Adipose tissue (tissue), 3 donors: Measurements from ENCODE around the gene TP53RK. TPM values are rescaled to one million over a fixed set of nuclear protein-coding genes. Genes with fewer than 3 reads are reported as not detected.
"Not testable (repeated sequence)": the region's sequence is repeated elsewhere in the genome, so short reads cannot be mapped to it uniquely, and the experiment has no call there.

ENCODE experiments used
- H3K27ac ChIP-seq: one replicate; pipeline ENCODE4 v1.5.1; 2013; ENCODE audit warnings: low read depth, low read length
- WGBS, 3 donors: extraction: QIAGEN DNeasy Blood & Tissue Kit; methylation state at CpG; one replicate each; pipeline ENCODE4 v1.1.7; 2013; 5-methylcytosine and 5-hydroxymethylcytosine counted together
- polyA plus RNA-seq, 3 donors: library from polyadenylated mRNA; stranded (reverse); fragments of 200-250 nt; gene quantifications; one replicate each; pipeline ENCODE4 v1.2.3, GENCODE V29; 2013
- donor health status: healthy with polysubstance abuse.
- donor health status: Bipolar disorder and iron deficiency.
- donor health status: healthy.

Gene TP53RK
- polyA plus RNA-seq, 3 donors = 3.4 to 9.3 (median 8.3) TPM

DNA sequence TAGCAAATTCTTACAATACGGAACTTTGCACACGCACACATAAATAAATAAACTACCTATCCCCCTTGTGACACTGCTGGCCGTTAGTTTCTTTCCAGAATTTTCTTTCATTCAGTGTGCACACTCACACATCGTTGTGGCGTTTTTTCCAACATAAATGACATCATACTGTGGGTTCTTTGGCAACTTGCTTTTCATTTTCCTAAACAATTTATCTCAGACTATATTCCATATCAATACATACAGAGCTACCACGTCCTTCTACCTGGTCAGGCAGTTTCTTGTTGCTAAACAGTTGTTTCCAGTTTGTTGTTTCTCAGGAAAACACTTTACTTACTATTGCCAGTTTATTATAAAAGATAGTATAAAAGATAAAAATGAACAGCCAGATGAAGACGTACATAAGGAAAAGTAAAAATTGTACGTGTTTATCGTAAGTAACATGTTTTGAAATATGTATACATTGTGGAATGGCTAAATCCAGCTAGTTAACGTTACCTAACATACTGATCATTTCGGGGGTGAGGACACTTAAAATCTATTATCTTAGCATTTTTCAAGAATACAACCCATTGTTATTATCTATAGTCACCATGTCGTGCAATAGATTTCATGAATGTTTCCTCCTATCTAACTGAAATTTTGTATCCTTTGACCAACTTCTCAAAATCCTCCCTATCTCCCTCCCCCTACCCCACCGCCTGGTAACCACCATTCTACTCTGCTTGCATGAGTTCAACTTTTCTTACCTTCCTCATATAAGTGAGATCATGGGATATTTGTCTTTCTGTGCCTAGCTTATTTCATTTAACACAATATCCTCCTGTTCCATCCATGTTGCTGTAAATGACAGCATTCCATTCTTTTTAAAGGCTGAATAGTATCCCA lies 1.2 kb upstream of the TP53RK start:
- no peak overlapping the region for H3K27ac ChIP-seq
- WGBS, 3 donors = 42 to 50% (median 44%) methylated on average over 13 of the region's 13 CpGs

DNA sequence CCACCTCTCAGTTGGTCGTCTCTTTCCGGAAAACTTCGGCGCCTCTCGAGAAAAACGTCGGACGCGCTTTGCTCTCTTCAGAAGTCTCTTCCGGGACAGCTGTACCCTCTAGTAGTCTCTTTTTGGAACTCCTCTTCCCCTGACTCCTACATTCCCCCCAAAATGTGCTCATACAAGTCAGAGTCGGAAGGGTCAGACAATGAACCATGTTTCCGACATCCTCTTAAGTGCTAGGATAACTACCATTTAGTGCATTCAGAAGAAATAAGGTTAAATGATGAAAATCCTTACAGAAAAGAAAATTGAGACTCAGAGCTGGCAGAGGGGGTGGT lies 476 bp upstream of the TP53RK start:
- no peak overlapping the region for H3K27ac ChIP-seq
- WGBS, 3 donors = 0% methylated on average over 12 of the region's 12 CpGs

DNA sequence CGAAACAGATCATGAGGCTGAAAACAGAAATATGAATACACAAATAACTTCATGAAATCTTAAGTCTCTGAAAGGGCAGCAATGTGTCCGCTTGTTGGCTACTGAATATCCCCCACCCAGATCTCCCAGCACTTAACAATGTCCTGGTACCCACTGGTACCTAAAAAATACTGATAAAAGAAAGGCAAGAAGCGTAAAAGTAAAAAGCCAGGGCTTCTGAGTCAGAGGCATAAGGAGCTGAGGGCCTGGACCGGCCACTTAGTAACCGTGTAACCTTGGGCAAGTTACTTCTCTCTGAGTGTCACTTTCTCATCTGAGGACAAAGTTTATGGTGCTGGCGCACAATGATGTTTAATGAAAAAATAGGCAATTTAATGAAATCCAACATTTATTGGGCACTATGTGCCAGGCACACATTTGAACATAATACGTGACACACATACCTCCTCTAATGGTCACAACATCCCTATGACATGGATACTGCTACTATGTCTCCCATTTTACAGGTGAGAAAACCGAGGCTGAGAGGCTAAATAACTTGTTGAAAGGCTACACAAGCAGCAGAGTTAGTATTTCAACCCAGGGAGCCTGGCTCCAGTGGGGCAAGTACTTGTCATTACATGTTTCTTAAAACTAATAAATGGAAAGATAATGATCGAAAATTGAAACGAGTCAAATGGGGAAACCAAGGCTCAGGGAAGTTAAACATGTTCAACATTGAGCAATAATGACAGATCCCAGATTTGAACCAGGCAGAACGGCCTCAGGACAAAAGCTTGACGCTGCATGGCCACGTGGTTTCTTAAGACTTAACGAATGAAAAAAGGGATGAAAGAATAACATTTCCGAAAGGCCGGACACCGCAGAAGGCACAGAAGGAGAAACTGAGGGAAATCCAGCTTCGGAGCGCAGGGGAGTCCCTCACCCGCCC lies 828 bp downstream of the TP53RK start:
- no peak overlapping the region for H3K27ac ChIP-seq
- WGBS, 3 donors = 12 to 18% (median 13%) methylated on average over 20 of the region's 20 CpGs

DNA sequence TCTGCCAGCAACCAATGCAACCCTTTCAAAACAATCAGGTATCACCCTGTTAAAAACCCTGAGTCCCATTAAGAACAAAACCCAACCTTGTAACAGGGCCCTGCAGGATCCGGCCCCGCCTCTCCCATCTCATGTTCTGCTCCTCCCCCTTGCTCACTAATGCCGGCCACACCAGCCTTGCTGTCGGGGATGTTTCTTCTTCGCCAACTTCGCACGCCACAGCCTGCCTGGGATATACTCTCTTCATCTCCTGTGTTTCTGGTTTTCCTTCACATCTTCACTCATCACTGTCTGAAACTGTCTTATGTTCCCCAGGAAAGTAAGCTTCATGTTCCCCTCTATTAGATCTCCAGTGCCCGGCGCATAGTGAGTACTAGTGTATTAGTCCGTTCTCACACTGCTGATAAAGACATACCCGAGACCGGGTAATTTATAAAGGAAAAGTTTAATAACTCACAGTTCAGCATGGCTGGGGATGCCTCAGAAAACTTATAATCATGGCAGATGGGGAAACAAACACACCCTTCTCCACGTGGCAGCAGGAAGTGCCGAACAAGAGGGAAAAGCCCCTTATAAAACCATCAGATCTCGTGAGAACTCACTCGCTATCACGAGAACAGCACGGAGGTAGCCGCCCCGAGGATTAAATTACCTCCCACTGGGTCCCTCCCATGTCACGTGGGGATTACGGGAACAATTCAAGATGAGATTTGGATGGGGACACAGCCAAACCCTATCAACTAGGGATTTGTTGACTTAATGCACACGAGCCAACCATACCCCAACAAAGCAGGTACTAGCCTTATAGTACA lies 5.1 kb downstream of the TP53RK start:
- WGBS, 3 donors = 27 to 51% (median 48%) methylated on average over 23 of the region's 23 CpGs
- no peak overlapping the region for H3K27ac ChIP-seq

DNA sequence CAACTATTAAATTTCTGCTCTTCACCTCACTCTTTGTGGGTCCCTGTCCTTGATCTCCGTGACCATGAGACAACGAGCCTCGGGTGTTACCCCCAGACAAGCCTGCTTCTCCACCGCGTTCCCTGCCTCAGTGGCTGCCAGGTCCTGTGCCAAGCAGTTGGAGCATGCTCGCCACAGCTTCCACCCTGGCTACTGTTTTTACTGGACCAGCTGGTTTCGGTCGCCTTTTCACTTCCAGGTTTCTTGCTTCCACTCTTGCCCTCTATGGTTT lies 5.6 kb downstream of the TP53RK start:
- no peak overlapping the region for H3K27ac ChIP-seq
- 28 to 50% (median 46%) methylated on average over 8 of the region's 8 CpGs for WGBS, 3 donors

DNA sequence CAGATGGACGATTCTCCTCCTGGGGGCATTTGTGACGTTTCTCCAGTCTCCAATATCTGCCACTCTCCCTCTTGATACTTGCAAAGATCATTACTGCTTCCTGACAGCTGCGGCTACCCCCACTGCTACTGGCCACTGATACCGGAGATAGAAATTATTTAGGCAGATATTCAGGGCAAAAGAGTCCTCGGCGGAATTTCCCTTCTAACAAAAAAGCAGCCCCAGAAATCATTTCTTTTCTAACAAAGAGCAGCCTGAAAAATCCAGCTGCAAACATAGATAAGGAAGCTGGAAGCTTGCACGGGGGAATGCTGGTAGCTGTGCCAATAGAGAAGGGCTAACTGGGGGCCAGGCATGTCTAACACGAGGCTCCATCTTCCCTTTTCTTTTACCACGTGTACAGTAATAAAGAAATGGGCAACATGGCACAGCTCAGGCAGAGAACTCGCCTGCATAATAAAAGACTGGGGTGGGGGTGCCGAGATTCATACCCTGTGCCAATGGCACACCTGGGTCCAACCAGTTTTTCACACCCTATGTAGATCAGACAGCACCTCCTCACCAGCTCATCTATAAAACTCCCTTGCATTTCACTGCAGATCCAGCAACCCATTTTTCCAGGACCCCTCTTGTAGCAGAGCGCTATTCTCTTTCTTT lies 6.1 kb downstream of the TP53RK start:
- 22 to 28% (median 25%) methylated on average over 12 of the region's 12 CpGs for WGBS, 3 donors
- no peak overlapping the region for H3K27ac ChIP-seq

DNA sequence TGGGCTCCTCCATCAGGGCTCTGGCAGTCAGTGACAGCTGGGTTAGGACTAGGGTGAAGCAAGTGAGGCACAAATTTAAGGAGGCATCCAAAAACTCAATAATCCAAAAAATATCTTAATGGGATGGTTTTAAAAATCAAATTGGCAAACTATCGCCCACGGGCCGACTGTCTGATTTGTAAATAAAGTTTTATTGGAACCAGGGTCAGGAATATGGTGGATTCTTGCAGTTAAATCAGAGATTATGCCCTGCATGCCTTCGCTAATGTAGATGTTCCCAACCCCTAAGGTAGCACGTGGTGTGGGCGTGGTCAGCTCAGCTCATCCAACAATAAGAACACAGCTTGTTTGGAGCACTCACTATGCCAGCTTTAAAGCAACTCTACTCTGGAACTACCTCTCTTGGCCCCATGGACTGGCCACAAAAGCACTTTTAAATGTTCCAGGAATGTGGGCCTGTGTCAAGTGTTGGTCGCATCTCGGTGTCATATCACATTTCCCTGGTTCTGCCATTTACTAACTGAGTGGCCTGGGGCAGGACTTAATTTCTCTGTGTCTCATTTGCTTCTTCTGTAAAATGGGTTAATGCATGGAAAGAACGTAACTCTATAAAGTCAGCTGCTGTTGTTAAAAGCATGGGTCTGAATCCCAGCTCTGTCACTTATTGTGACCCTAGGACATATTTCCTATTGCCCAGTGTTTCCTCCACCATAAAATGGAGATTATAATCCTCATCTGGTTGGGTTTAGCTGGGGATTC lies 7.0 kb downstream of the TP53RK start:
- no peak overlapping the region for H3K27ac ChIP-seq
- WGBS, 3 donors = 89 to 91% (median 91%) methylated on average over 9 of the region's 9 CpGs

DNA sequence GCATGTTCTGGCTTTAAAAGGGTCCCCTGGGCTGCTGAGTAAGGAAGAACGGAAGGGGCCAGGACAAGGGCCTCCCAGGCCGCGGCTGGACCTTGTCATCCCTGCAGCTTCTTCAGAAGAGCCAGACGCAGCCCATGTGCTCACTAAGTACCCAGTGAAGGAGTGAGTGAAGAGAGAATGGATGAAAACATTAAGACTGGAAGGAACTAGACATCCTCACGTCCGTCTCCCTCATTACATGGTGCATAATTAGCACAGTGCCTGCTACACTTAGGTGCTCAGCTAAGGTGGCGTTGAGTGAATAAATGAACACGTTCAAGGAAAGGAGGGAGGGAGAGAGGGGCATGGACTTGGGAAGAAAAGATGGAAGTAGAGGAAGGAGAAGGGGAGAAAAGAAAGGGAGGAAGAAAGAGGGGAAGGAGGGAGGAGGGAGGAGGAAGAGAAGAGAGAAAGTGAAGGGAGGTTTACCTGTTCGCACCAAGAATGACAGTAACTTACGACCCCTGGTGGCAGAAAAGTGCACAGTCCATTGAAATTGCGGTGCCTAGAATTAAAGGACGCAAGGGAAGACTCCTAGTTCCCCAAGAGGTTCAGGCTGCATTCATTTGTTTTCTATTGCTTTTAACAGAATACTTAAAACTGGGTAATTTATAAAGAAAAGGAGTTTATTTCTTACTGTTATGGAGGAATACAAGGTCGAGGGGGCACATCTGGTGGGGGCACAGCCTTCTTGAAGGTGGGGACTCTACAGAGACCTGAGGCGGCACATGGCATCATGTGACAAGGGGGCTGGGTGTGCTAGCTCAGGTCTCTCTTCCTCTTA lies 8.0 kb downstream of the TP53RK start:
- H3K27ac ChIP-seq = no peak overlapping the region
- WGBS, 3 donors = 45 to 52% (median 47%) methylated on average over 14 of the region's 14 CpGs

DNA sequence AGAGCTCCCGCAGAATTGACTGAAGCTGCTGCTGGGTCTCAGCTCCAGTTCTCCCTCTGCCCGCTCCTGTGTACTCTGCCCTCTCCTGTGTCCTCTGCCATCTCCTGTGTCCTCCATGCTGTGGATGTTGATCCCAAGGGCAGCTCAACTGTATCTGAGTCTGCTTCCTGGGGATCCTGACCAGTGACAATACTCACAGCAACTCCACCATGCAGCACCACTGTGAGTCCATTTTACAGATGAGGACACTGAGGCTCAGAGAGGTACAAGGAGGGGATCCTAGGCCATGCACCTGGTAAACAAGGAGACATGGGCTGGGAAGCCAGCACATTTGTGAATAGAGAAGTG lies 8.6 kb downstream of the TP53RK start:
- 96 to 98% (median 96%) methylated on average over 2 of the region's 2 CpGs for WGBS, 3 donors
- no peak overlapping the region for H3K27ac ChIP-seq

DNA sequence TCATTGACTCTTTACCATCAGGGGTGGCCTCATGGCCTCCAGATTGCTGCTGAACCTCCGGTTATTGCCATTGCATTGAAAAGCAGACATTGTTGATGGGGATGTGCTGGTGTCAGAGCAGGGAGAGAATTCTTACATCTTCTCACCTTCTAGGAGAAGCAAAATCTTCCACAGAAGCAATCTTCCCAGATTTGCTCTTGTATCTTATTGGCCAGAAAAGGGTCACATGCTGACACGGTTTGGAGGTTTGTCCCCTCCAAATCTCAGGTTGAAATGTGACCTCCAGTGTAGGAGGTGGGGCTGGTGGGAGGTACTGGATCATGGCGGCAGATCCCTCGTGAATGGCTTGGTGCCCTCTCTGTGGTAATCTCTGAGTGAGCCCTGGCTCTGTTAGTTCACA lies 10.7 kb downstream of the TP53RK start:
- H3K27ac ChIP-seq = no peak overlapping the region
- 88 to 90% (median 88%) methylated on average over 4 of the region's 4 CpGs for WGBS, 3 donors

DNA sequence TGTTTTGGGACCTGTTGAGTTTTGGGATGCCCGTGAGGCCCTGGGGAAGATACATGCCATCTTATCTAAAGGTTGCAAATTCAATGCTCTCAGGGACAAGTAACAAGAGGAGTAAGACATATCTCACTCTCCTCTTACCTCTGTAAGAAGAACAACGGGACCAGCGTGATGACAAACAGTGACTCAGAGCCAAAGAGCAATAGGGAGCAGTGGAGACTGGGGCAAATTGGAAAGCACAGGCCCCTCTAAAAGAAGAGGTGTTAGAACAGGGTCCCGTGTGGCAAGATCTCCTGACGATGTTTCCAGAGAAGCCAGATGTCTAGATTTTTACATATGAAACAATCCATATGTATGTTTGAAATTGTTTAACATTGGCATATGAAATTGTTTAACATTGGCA lies 11.6 kb downstream of the TP53RK start:
- no peak overlapping the region for H3K27ac ChIP-seq
- 89 to 94% (median 93%) methylated on average over 5 of the region's 5 CpGs for whole genome bisulfite sequencing, 3 donors

DNA sequence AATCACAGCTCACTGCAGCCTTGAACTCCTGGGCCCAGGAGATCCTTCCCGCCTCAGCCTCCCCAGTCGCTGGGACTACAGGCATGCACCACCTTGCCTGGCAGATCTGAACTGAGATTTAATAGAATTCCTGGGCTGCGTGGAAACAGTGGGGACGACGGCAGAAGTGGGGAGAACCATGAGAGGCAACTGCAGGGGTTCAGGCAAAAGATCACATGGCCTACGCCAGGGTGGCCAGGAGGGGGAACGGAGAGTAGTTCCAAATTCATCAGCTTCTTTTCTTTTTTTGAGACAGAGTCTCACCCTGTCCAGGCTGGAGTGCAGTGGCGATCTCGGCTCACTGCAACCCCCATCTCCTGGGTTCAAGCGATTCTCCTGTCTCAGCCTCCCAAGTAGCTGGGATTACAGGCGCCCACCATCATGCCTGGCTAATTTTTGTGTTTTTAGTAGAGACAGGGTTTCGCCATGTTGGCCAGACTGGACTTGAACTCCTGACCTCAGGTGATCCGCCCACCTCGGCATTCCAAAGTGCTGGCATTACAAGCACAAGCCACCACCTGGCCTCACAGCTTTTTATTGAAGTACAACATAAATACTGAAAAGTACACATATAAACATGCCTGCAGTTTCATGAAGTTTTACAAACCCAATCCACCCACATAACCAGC lies 12.5 kb downstream of the TP53RK start:
- WGBS, 3 donors = 88 to 94% (median 90%) methylated on average over 12 to 13 of the region's 14 CpGs
- H3K27ac ChIP-seq = not testable (repeated sequence)

DNA sequence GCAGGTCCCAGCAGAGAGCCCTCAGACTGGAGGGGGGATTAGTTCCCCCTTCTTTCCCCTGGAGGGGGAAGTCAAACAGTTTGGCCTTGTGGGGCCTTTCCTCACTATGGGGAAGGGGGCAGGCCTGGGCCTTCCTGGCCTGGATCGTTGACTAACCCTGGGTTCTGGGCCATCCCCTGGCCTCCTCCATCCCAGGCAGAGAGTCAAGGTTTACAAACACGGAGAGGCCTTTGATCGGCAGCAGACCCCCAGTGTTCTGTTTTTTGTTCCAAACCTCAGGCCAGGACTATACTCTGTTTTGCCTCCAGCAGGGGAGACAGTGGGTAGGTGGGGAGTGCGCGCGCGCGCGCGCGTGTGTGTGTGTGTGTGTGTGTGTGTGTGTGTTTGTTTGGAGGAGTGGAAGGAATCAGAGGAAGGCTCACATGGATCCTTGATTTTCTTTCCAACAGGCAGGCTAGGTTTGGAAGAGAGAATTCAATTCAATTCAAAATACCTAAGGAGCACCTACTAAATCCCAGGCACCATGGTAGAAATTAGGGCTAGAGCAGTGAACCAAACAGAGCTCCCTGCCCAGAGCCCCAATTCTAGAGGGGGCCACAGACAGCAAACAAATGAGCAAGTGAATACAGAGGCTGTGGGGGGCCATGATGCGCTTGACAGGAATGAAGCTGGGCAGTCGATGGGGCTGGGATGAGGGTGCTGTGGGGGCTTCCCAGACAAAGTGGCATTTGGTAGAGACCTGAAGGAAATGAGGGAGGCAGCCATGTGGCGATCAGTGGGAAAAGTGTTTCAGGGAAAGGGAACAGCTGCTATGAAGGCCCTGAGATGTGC lies 14.8 kb downstream of the TP53RK start:
- H3K27ac ChIP-seq = no peak overlapping the region
- WGBS, 3 donors = 69 to 72% (median 70%) methylated on average over 14 of the region's 14 CpGs

DNA sequence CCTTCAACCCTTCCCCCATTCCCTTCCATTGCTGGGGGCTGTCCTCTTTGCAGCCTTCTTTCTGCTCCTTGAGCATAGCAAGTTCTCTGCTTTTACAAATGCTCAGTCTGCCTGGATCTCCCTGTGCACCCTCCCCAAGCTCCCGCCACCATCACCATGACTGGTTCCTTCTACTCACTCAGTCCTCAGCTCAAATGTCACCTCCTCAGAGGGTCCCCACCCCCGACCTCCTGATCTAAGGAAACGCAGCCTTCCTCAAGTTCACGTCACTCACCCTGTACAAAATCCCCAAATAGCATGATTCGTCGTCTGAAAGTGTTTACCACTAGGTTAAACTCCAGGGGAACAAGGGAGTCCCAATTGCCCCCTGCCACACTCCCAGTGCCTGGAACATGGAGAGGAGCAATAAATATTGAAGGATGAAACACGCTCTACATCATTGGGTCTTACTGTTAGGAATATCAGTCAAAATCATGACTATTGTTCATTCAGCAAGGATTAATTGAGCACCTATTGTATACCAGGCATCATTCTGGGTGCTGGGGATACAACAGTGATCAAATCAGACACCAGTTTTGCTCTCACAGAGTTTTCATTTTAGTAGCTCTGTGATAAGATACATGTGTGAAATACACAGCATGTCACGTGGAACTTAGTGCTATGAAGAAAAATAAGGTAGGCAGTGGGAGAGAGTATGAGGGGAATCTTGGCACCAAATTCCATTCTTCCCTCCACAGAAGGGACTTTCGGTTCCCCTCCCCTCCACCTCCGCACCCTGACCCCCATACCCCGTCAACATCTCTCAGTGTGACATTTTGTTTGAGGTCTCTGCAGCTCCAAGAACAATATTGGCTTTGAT lies 15.6 kb downstream of the TP53RK start:
- H3K27ac ChIP-seq = no peak overlapping the region
- whole genome bisulfite sequencing, 3 donors = 78 to 90% (median 81%) methylated on average over 11 of the region's 11 CpGs

DNA sequence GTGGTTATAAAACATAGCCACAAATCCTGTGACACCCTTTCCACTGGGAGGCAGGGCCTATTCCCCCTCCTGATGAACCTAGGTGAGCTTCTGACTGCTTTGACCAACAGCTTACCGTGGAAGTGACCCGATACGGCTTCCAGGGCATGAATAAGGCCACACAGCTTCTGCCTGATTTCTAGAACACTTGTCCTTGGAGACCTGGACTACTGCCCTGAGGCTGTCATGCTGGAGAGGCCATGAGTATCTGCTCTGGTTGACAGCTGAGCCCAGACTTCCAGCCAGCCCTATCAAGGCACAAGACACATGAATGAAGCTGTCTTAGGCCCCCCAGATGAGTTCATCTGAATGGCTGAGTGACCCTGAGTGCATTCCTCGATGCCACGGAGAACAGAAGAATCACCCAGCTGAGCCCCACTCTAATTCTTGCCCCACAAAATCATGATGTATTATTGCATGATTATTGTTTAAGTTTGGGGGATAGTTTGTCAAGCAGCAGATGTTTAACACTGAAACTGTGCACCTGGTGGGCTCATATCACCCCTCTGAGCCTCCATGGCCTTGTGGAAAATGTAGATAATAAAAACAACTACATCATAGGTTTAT lies 16.6 kb downstream of the TP53RK start:
- 80 to 97% (median 95%) methylated on average over 5 of the region's 5 CpGs for WGBS, 3 donors
- H3K27ac ChIP-seq = no peak overlapping the region
